ENCODE data around the gene GUCY2F.

Gene GUCY2F

DNA sequence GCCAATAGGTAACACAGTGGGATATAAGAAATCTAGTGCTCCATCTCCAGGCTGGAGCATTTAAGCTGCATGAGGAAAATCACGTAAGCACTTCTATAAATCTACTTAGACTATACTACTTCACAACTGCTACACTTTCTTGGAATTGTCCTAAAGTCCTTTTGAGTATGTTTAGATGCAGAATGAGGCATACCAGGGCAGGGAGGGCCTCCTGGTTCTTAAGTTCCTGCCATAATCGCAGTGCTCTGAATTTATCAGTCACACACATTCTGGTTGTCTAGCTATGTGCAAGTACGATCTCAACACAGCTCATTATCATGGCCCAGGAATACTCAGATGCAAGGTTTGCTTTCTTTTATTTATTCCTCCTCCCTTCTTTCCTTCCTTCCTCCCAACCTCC lies 130.3 kb downstream of the GUCY2F start:
- TF ChIP-seq TAF1 (IDR thresholded peaks at IDR 0.05; ENCODE audit: borderline replicate concordance, insufficient read depth, low read length): no peak
- no peak for TF ChIP-seq POLR2AphosphoS5 (IDR thresholded peaks at IDR 0.05; ENCODE audit: low read depth, low read length)
- TF ChIP-seq SIN3A (IDR thresholded peaks at IDR 0.05; ENCODE audit: borderline replicate concordance, insufficient read depth, low read length): no peak
- TF ChIP-seq FOXP2 (optimal IDR thresholded peaks at IDR 0.05; ENCODE audit: borderline replicate concordance, extremely low read depth, extremely low read length, insufficient read depth): no peak
- TF ChIP-seq REST (IDR thresholded peaks at IDR 0.05; ENCODE audit: insufficient read depth in 1 of 2, low read depth in 2 of 2, low read length in 2 of 2): no peak

DNA sequence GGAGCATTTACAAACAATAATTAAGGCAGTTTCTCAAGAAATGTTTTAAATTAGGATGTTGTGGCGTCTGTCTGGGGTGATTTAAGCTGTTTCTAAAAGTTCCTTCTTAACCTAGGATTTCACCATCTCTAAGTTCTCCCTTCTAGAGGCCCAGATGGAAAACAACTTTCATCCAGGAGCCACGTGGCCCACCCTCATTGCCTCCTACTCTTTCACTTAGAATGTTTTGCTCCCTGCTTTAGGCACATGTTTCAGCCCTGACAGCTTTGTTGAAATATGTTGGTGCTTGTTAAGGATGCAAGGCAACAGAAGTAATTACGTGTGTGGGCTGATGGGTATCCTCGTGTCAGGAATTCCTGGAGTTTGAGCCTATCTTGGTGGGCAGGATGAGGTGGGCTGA lies 131.3 kb downstream of the GUCY2F start:
- TF ChIP-seq SIN3A (IDR thresholded peaks at IDR 0.05; ENCODE audit: borderline replicate concordance, insufficient read depth, low read length): no peak
- TF ChIP-seq REST (IDR thresholded peaks at IDR 0.05; ENCODE audit: insufficient read depth in 1 of 2, low read depth in 2 of 2, low read length in 2 of 2): no peak
- TF ChIP-seq TAF1 (IDR thresholded peaks at IDR 0.05; ENCODE audit: borderline replicate concordance, insufficient read depth, low read length): no peak
- no peak for TF ChIP-seq POLR2AphosphoS5 (IDR thresholded peaks at IDR 0.05; ENCODE audit: low read depth, low read length)
- no peak for TF ChIP-seq FOXP2 (optimal IDR thresholded peaks at IDR 0.05; ENCODE audit: borderline replicate concordance, extremely low read depth, extremely low read length, insufficient read depth)

DNA sequence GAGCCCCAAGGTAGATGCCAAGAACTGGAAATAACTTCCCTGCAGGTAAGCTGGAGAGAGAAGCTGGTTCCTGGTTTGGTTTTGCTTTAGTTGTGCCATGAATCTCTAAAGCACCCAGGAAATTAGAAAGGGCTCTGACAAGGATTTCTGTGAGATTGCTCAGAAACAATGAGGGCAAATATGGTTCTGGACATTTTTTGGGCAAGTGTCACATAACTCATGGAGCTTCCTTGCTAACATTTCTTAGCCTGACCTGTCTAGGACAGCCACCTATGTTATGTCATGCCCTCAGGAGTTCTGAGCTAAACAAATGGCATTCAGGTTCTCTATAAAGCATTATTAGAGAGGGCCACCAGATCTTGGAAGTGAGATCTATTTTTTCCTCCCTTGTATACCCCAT lies 131.8 kb downstream of the GUCY2F start:
- TF ChIP-seq SIN3A (IDR thresholded peaks at IDR 0.05; ENCODE audit: borderline replicate concordance, insufficient read depth, low read length): no peak
- no peak for TF ChIP-seq REST (IDR thresholded peaks at IDR 0.05; ENCODE audit: insufficient read depth in 1 of 2, low read depth in 2 of 2, low read length in 2 of 2)
- no peak for TF ChIP-seq TAF1 (IDR thresholded peaks at IDR 0.05; ENCODE audit: borderline replicate concordance, insufficient read depth, low read length)
- no peak for TF ChIP-seq FOXP2 (optimal IDR thresholded peaks at IDR 0.05; ENCODE audit: borderline replicate concordance, extremely low read depth, extremely low read length, insufficient read depth)
- no peak for TF ChIP-seq POLR2AphosphoS5 (IDR thresholded peaks at IDR 0.05; ENCODE audit: low read depth, low read length)

- TF ChIP-seq REST (IDR thresholded peaks at IDR 0.05; ENCODE audit: insufficient read depth in 1 of 2, low read depth in 2 of 2, low read length in 2 of 2) (no peak), SIN3A (IDR thresholded peaks at IDR 0.05; ENCODE audit: borderline replicate concordance, insufficient read depth, low read length) (no peak), POLR2AphosphoS5 (IDR thresholded peaks at IDR 0.05; ENCODE audit: low read depth, low read length) (no peak), TAF1 (IDR thresholded peaks at IDR 0.05; ENCODE audit: borderline replicate concordance, insufficient read depth, low read length) (no peak), FOXP2 (optimal IDR thresholded peaks at IDR 0.05; ENCODE audit: borderline replicate concordance, extremely low read depth, extremely low read length, insufficient read depth) (no peak)
Observed at GRCh38 chrX:109347632-109348031, 134.3 kb downstream of the GUCY2F start.

DNA sequence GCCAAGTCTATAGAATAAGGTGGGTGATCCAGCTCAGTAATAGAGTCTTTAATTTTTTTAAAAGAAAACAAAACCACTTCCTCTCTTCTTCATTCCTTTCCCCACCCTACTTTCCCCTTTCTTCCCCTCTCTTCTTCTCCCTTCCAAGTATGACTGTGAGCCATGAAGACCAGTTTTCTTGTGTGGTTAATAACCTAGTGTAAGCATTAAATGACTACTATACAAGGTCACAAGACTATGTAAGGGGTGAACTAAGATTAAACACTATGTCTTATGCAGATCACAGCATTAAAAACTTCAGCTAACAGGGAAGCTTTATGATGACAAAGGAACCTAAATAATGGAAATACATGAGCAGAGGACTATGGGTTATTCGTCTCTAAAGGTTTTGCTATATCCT lies 135.4 kb downstream of the GUCY2F start:
- TF ChIP-seq REST (IDR thresholded peaks at IDR 0.05; ENCODE audit: insufficient read depth in 1 of 2, low read depth in 2 of 2, low read length in 2 of 2): no peak
- TF ChIP-seq FOXP2 (optimal IDR thresholded peaks at IDR 0.05; ENCODE audit: borderline replicate concordance, extremely low read depth, extremely low read length, insufficient read depth): no peak
